LHCN-M2 (cell line): Measurements from ENCODE around the gene CSNK1G1. TPM values are rescaled to one million over a fixed set of nuclear protein-coding genes. Genes with fewer than 3 reads are reported as not detected.
"Not testable (repeated sequence)": the region's sequence is repeated elsewhere in the genome, so short reads cannot be mapped to it uniquely, and the experiment has no call there.

Experiments used
- DNase-seq: peaks from one replicate; pipeline ENCODE4 v3.0.0-alpha.2; 2012; ENCODE audit warnings: low read depth
- total RNA-seq: library from RNA; depleted of rRNA; stranded (reverse); fragments of >200 nt; gene quantifications from 2 replicates; pipeline ENCODE4 v1.2.3, GENCODE V29; 2014; rRNA removed

CSNK1G1 gene
- total RNA-seq, 1 experiment from 2014 or later, result 21.0 TPM

DNA sequence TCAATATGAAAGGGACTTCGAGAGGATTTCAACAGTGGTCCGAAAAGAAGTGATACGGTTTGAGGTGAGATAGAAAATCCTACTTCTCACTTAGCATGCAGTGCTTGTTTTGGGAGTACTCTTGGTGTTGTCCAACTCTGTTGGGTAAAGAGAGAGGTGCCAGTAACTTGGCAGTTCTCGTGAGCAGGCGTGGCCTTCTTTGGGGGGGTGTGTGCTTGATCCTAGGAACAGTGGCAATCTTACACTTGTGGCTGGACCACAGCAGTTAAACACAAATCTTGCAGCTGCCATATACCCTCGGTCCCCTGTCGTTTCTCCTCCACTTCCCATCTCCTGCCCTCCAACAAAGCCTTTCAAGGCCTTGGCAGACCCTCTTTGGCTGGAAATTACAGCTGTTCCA, 219.6 kb downstream of the CSNK1G1 start:
- no peak for DNase-seq

DNA sequence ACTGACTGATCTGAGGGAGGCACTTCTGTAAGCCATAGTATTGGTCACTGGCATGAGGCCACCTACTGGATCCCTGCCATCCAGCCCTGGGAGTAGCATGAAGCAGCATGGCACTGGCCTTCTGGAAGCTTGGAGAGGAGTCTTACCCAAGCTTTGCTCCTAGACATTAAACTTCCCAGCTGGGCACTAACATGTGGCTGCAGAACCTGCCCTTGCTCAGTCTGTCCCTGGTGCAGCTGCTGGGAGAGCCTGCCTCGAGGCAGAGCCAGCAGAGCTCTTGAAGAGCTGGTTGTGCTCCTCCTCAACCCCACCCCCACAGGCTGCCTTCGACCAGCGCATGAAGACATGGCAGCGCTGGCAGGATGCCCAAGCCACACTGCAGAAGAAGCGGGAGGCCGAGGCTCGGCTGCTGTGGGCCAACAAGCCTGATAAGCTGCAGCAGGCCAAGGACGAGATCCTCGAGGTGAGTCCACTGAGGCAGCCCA, 221.6 kb downstream of the CSNK1G1 start:
- DNase-seq, result no peak

DNA sequence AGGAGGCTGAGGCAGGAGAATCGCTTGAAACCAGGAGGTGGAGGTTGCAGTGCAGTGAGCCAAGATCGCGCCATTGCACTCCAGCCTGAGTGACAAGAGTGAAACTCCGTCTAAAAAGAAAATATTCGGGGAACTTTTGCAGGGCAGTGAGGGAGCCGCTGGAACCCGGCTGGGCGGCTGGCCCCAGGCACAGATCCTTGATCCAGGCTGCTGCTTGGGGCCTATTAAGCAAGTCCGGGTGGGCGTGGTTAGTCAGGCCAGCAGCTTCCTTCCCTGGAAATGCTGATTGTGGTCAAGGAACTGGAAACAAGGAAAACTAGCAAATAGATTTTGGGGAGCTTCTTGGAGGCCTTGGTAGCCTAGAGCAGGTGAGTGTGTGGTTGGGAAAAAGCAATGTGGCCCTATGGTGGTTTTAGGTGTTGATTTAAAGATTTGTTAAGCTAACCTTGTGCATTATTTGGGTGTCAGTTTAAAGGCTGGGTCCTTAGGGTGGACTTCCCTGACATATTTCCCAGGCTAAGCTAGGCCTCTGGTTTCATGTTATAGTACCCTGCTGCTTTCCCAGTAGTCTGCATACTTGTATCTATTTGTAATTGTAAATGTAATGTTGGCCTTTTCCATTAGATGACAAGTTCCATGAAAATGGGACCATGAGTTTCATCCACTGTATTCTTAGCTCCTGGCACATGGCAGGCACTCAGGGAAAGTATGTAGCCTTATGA, 222.2 kb downstream of the CSNK1G1 start:
- no peak for DNase-seq

DNA sequence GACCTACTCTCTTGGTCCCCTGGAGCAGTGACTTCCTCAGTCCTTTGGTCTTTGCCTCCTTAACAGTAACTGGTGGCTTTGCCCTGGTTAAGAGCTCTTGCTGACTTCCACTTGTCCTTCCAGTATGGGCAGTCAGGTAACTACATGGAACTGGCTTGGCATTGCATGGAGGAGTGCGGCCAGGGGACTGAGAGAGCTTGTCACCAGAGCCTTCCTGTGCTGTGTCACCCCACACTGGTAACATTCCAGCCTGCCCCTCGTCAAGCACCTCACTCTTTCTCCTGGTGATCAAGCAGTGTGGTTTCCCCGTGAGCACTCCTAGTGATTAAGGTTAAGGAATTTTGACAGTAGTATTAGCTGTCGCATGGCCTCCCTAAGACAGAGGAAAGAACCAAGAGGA, 223.8 kb downstream of the CSNK1G1 start:
- DNase-seq, result no peak

GRCh38 chr15:64131547-64131946, 224.4 kb downstream of the CSNK1G1 start:
- DNase-seq, result no peak

DNA sequence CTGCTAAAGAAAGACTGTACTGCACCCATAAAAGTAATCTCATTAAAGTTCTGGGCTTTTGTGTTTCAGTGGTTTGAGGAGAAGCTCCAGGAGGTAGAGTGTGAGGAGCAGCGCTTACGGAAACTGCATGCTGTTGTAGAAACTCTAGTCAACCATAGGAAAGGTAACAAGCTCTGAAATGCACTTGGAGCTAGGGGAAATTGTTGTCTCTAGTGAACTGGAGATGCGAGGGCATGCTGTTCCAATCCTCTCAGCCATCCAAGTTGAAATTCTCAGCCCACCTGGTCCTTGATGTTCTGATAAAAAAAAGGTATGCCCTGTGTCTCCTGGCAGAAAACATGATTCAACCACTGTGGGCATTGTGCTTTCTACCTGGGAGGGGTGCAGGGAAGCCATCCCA, 225.8 kb downstream of the CSNK1G1 start:
- no peak for DNase-seq

- no peak for DNase-seq
These were observed 228.3 kb downstream of the CSNK1G1 start for GRCh38 chr15:64127521-64128270.

DNA sequence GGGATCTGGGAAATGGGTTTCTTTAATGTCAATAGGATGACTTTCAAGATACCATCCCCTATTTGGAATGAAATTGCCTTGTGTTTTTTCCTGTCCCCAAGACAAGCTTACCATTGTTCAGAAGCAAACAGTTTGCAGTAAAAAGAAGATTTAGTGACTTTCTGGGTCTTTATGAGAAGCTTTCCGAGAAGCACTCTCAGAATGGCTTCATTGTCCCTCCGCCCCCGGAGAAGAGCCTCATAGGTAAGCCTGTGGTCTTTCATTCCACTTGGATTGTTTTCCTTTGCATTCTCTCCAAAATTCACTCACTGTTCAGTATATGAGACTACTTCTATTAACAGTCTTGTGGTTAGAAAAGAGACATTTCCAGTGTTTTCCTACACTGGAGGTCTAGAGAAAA, 230.0 kb downstream of the CSNK1G1 start:
- DNase-seq, result no peak

GRCh38 chr15:64122936-64123351, 233.0 kb downstream of the CSNK1G1 start:
- no peak for DNase-seq

- no peak for DNase-seq
These were observed 233.5 kb downstream of the CSNK1G1 start for GRCh38 chr15:64122444-64122843.

- no peak for DNase-seq
These were observed 234.4 kb downstream of the CSNK1G1 start for GRCh38 chr15:64121614-64122013.

DNA sequence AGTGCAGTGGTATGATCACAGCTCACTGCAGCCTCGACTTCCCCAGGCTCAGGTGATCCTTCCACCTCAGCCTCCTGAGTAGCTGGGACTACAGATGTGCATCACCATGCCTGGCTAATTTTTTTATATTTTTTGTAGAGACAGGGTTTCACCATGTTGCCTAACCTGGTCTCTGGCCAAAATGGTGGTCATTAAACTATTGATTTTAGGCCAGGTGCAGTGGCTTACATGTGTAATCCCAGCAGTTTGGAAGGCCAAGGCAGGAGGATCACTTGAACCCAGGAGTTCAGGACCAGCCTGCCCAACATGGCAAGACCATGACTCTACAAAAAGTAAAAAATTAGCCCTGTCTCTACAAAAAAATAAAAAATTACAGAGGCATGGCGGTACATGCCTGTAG, 235.7 kb downstream of the CSNK1G1 start:
- DNase-seq, result not testable (repeated sequence)

DNA sequence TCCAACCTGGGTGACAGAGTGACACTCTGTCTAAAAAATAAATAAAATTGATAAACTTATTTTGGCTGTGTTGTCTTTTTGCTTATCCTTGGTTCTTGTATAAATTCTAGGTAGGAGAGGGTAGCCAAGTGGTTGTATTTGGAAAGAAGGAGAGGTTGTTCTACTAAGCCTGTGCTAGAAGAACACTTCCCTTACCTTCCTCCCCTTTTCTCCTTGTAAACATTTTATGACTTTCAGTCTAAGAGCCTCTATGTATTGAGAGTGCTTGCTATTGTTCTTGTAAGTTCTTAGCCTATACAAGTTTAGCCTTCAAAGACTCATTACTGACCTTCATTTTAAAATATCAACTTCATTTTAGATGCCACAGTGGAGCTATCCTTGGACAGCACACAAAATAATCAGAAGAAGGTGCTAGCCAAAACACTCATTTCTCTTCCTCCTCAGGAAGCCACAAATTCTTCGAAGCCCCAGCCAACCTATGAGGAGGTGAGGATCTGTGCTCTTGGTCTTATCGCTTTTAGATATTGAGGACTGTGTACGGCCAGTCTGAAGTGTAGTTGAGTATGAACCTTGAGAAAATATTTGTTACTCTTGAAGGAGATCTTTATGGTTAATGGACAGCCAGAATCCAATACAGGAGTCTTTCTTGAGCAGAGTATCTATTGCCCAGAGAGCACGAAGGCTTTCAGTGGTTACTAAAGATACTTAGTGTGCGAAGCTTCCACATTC, 238.1 kb downstream of the CSNK1G1 start:
- no peak for DNase-seq

Other genes starting within 250 kb of the CSNK1G1 start
- 0.06 TPM in 1 of 2 replicates, not detected in the other for gene SNX22, start 204.4 kb downstream of the CSNK1G1 start, total RNA-seq
- gene PPIB, start 193.2 kb downstream of the CSNK1G1 start, total RNA-seq, result 478 and 568 TPM in 2 replicates
- gene PCLAF, start 25.3 kb upstream of the CSNK1G1 start, total RNA-seq, result 87.3 and 126 TPM in 2 replicates
- gene TRIP4, start 31.7 kb upstream of the CSNK1G1 start, total RNA-seq, result 8.1 and 9.2 TPM in 2 replicates
- gene ZNF609, start 104.4 kb upstream of the CSNK1G1 start, total RNA-seq, result 12.5 and 13.1 TPM in 2 replicates